Activated T-helper 9 cell treated with anti-CD3 and anti-CD28 coated beads, Interleukin-2, amount 50 U/mL, for 16 hours (primary cell): ENCODE results near the gene LMAN1L.

ENCODE experiments used
- DNase-seq: peaks from one replicate; pipeline ENCODE4 v3.0.0-alpha.2; 2020; ENCODE audit warnings: low read depth

The LMAN1L gene

GRCh38 chr15:74838137-74838516 lies 25.5 kb downstream of the LMAN1L start:
- no peak for DNase-seq

GRCh38 chr15:74838746-74839525 lies 26.3 kb downstream of the LMAN1L start:
- DNase-seq, result no peak

- no peak for DNase-seq
Observed at GRCh38 chr15:74839526-74840395, 27.1 kb downstream of the LMAN1L start.

- DNase-seq, result no peak
Observed at GRCh38 chr15:74840851-74841775, 28.5 kb downstream of the LMAN1L start.

- DNase-seq, result no peak
Observed at GRCh38 chr15:74841891-74842373, 29.3 kb downstream of the LMAN1L start.

- DNase-seq, result peak; percentile 92
Observed at GRCh38 chr15:74842581-74843444, 30.2 kb downstream of the LMAN1L start, which contains the start of gene ULK3. Gene ULK3, minus strand, starts transcription at chr15:74843156. Its CDS starts 51 bp downstream, at chr15:74843105.

GRCh38 chr15:74843445-74843828 lies 30.8 kb downstream of the LMAN1L start:
- DNase-seq, result no peak

- DNase-seq, result no peak
Observed at GRCh38 chr15:74843891-74844299, 31.3 kb downstream of the LMAN1L start.

- DNase-seq, result no peak
Observed at GRCh38 chr15:74844319-74845207, 31.9 kb downstream of the LMAN1L start.

GRCh38 chr15:74845208-74845568 lies 32.6 kb downstream of the LMAN1L start:
- DNase-seq, result peak; percentile 19

GRCh38 chr15:74845581-74845980 lies 32.9 kb downstream of the LMAN1L start:
- no peak for DNase-seq

GRCh38 chr15:74847432-74847831 lies 34.8 kb downstream of the LMAN1L start:
- DNase-seq, result no peak

GRCh38 chr15:74850393-74850792 lies 37.8 kb downstream of the LMAN1L start:
- no peak for DNase-seq

- no peak for DNase-seq
Observed at GRCh38 chr15:74851960-74852359, 39.3 kb downstream of the LMAN1L start.

GRCh38 chr15:74854453-74855022 lies 41.9 kb downstream of the LMAN1L start:
- no peak for DNase-seq

- no peak for DNase-seq
Observed at GRCh38 chr15:74855857-74856256, 43.2 kb downstream of the LMAN1L start.

- no peak for DNase-seq
Observed at GRCh38 chr15:74856537-74856936, 43.9 kb downstream of the LMAN1L start.

GRCh38 chr15:74857082-74857655 lies 44.5 kb downstream of the LMAN1L start:
- DNase-seq, result no peak
